Thyroid gland (tissue), 4 donors: ENCODE results near the gene SNX33.

Experiments used
- POLR2A ChIP-seq, 2 donors: fragments of 450-650 bp; IDR thresholded peaks; one replicate each; pipeline ENCODE4 v1.6.1; 2017; ENCODE audit warnings: antibody characterized with exemption in 2 of 2, mild to moderate bottlenecking in 2 of 2, moderate library complexity in 1 of 2
- TF ChIP-seq, protein P1 (sequence below), 6 experiments: fragments of 200-600 bp in 3 of 6; fragments of 450-650 bp in 3 of 6; sonication (generic) in 3 of 6; IDR thresholded peaks; one replicate each; pipeline ENCODE4 v1.5.1; 2016 to 2019; ENCODE audit warnings: antibody characterized with exemption in 6 of 6, mild to moderate bottlenecking in 2 of 6, inconsistent platforms in 1 of 6, moderate library complexity in 1 of 6

DNA sequence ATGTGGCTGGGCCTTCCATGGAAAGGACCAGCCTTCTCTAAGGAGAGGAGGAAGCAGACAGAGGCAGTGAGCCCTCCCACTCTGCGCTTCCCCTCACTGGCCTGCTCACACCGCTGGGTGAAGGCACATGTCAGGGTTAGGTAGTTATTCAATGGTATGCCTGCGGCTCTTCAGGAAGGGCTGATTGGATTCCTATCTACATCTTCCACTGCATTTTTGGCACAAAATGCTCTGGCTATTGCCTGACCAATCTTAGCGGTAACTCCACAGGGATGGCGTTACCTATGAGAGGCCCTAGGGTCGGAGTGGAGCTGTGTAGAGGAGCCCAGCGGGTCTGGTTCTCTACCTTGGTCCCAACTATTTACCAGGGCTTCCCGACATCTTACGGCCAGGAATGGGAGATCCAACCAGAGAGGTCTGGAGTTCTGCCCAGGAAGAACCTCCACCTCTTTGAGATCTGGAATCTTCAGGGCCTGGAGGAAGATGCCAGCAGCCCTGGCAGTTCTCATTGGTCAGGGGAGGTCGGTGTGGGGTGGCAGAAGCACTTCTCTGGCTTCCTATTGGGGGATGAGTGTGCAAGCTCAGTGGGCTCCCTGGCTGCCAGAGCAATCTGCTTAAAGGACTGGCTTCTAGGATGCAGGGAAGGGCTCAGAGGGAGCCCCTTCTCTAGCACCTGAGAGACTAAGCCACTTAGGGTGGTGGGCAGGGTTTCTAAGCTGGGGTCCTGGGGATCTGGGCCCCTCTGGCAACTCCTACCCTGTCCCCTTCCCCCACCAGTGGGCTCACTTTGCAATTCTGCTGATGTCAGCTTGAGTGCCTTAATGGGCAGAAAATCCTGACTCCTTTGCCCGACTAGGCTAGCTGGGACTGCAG lies 24.3 kb downstream of the SNX33 start:
- TF ChIP-seq, protein P1, sequence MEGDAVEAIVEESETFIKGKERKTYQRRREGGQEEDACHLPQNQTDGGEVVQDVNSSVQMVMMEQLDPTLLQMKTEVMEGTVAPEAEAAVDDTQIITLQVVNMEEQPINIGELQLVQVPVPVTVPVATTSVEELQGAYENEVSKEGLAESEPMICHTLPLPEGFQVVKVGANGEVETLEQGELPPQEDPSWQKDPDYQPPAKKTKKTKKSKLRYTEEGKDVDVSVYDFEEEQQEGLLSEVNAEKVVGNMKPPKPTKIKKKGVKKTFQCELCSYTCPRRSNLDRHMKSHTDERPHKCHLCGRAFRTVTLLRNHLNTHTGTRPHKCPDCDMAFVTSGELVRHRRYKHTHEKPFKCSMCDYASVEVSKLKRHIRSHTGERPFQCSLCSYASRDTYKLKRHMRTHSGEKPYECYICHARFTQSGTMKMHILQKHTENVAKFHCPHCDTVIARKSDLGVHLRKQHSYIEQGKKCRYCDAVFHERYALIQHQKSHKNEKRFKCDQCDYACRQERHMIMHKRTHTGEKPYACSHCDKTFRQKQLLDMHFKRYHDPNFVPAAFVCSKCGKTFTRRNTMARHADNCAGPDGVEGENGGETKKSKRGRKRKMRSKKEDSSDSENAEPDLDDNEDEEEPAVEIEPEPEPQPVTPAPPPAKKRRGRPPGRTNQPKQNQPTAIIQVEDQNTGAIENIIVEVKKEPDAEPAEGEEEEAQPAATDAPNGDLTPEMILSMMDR (IDR thresholded peaks at IDR 0.05): no peak
- TF ChIP-seq POLR2A (IDR thresholded peaks at IDR 0.05): no peak
